T-helper 2 cell treated with Interferon-gamma antibody and Interleukin-4, amounts not matched to agents 100 ng/mL and 5 ng/mL, for 36 hours (primary cell): ENCODE data around the gene ZNF862. TPM values are rescaled to one million over a fixed set of nuclear protein-coding genes. Genes with fewer than 3 reads are reported as not detected.

Experiments used
- intact Hi-C: fragments of 100-400 bp; cut with micrococcal nuclease; formaldehyde crosslinking; loops from one replicate; pipeline ENCODE4 v1.15.1; 2023
- total RNA-seq: library from RNA; stranded (reverse); gene quantifications from 2 replicates; pipeline ENCODE4 v1.2.3, GENCODE V29; 2022

ZNF862 gene
- total RNA-seq, 1 donor from 2014 or later, result 24.3 TPM

- intact Hi-C loops, result no loop called here
Observed at GRCh38 chr7:149809215-149809614, 29.0 kb upstream of the ZNF862 start.

- intact Hi-C loops, result no loop called here
Observed at GRCh38 chr7:149811221-149811620, 27.0 kb upstream of the ZNF862 start.

- intact Hi-C loops, result no loop called here
Observed at GRCh38 chr7:149811831-149812490, 26.2 kb upstream of the ZNF862 start.

GRCh38 chr7:149813254-149814035, 24.7 kb upstream of the ZNF862 start:
- intact Hi-C loops, result no loop called here

DNA sequence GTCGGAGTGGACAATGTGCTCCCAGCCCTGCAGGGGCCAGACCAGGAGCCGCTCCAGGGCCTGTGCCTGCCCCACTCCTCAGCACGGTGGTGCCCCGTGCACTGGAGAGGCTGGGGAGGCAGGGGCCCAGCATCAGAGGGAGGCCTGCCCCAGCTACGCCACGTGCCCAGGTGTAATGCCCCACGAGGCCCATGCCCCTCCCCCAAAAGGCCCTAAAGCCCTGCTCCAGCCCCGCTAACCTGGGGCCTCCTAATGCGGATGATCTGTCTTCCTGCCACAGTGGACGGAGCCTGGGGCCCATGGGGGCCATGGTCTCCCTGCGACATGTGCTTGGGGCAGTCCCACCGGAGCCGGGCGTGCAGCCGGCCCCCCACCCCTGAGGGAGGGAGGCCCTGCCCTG, 23.7 kb upstream of the ZNF862 start:
- intact Hi-C loops, result no loop called here

DNA sequence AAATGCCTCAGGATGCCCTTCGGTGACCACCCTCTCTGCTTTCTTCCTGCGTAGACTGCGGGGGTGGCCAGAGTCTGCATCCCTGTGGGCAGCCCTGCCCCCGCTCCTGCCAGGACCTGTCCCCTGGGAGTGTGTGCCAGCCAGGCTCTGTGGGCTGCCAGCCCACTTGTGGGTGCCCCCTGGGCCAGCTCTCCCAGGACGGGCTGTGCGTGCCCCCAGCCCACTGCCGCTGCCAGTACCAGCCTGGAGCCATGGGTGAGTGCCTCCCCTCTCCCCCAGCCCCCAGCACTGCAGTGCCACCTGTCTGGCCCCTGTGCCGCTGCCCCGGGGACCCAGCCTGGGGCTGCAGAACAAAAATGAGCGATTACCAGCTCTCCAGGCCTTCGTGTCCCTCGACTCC, 23.1 kb upstream of the ZNF862 start:
- intact Hi-C loops, result no loop called here

DNA sequence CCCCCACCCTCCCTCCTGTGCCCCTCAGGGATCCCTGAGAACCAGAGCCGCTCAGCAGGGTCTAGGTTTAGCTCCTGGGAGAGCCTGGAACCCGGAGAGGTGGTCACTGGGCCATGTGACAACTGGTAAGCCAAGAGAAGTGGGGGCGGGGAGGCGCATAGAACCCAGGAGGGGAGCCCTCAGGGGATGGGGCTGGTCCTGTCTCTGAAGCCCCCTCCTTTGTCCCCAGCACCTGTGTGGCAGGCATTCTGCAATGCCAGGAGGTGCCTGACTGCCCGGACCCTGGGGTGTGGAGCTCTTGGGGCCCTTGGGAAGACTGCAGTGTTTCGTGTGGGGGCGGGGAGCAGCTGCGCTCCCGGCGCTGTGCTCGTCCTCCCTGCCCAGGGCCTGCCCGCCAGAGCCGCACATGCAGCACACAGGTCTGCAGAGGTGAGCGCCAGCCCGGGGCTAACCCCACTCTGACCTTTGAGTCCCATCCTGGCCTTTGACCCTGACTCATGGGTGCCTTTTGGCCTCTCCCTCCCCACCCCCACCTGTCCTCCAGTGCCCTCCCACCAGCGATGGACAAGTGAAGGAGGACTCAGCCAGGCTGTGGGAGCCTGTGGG, 22.4 kb upstream of the ZNF862 start:
- intact Hi-C loops, result no loop called here

GRCh38 chr7:149816267-149816751, 21.9 kb upstream of the ZNF862 start:
- intact Hi-C loops, result no loop called here

- intact Hi-C loops, result no loop called here
Observed at GRCh38 chr7:149816794-149817193, 21.4 kb upstream of the ZNF862 start.

- intact Hi-C loops, result no loop called here
Observed at GRCh38 chr7:149817301-149817771, 20.8 kb upstream of the ZNF862 start.

DNA sequence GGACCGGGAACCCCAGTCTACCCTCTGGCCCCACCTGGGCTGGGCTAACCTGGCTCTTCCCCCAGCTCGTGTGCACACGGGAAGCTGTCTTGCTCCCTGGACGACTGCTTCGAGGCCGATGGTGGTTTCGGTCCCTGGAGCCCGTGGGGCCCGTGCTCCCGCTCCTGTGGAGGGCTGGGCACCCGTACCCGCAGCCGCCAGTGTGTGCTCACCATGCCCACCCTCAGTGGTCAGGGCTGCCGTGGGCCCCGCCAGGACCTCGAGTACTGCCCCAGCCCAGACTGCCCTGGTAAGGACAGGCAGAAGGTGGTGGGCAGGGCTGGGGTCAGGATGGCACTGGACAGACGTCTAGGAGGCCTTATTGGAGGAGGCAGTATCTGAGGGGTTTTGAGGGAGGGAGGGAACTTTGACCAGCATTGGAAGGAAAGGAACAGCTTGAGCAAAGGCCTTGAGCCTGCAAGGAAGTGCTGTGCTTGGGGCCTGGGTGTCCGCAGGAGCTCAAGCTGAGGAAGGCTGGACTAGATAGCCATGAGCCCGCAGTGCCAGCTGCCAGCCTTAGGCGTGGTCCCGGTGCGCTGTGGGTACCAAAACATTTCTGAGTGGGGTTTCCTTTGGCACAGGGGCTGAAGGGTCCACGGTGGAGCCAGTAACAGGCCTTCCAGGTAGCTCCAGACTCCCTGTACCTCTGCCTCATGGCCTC, 20.2 kb upstream of the ZNF862 start:
- intact Hi-C loops, result no loop called here

- intact Hi-C loops, result no loop called here
Observed at GRCh38 chr7:149818536-149818840, 19.7 kb upstream of the ZNF862 start.

- intact Hi-C loops, result no loop called here
Observed at GRCh38 chr7:149819141-149819960, 18.8 kb upstream of the ZNF862 start.

DNA sequence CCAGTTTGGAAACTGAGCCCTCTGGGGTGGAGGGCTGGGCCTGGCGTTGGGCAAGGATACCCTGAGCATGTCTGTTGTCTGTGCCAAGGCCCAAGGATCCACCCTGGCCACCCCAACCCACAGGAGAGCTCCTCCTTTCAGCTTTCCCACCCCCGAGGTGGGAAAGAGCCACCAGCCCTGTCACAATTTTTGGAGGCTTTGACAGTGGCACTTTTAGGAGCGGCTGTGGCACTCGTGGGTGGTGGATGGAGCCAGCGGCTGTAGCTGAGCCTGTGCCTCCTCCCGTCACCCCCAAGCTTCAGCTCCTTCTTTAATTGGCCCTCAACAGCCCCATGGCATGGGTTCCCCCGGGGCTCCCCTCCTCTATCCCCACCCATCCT, 18.2 kb upstream of the ZNF862 start:
- intact Hi-C loops, result no loop called here

DNA sequence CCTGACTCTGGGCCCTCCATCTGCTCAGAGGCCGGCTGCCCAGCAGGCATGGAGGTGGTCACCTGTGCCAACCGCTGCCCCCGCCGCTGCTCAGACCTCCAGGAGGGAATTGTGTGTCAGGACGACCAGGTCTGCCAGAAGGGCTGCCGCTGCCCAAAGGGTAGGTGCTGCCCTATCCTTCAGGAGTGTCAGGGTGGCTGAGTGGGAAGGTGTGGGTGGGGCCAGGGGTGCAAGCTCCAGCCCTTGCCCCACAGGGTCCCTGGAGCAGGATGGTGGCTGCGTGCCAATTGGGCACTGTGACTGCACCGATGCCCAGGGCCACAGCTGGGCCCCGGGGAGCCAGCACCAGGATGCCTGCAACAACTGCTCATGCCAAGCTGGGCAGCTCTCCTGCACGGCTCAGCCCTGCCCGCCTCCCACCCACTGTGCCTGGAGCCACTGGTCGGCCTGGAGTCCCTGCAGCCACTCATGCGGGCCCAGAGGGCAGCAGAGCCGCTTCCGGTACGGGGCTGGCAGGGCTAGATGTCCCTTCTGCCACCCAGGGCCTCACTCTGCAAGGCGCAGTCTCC, 17.5 kb upstream of the ZNF862 start:
- intact Hi-C loops, result no loop called here

DNA sequence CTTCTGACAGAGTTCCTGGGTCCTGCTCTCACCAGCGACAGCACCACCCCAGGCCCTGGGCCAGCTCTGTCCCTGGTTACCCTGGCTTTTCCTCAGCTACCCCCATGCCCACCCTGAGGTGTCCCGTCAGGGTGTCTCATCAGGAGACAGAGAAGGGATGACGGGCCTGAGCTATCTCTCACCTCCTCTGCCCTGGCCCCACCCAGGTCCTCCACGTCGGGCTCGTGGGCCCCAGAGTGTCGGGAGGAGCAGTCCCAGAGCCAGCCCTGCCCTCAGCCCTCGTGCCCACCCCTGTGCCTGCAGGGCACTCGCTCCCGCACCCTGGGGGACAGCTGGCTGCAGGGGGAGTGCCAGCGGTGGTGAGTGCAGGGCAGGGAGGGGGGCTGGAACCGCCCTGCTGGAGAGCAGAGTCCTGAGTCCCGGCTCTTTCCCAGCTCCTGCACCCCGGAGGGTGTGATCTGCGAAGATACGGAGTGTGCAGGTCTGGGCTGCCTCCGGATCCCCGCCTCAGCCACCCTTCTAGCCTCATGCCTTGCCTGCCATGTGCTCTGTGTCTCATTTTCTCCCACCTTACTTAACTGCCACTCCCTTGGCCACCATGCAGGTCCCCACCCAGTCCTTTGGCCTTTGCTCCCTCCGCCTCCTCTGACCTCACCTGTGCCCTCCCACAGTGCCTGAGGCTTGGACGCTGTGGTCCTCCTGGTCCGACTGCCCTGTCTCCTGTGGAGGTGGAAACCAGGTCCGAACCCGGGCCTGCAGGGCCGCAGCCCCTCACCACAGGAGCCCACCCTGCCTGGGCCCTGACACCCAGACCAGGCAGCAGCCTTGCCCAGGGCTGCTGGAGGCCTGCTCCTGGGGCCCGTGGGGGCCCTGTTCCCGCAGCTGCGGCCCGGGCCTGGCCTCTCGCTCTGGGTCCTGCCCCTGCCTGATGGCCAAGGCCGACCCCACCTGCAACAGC, 16.7 kb upstream of the ZNF862 start:
- intact Hi-C loops, result no loop called here

GRCh38 chr7:149822353-149822943, 15.7 kb upstream of the ZNF862 start:
- intact Hi-C loops, result no loop called here

DNA sequence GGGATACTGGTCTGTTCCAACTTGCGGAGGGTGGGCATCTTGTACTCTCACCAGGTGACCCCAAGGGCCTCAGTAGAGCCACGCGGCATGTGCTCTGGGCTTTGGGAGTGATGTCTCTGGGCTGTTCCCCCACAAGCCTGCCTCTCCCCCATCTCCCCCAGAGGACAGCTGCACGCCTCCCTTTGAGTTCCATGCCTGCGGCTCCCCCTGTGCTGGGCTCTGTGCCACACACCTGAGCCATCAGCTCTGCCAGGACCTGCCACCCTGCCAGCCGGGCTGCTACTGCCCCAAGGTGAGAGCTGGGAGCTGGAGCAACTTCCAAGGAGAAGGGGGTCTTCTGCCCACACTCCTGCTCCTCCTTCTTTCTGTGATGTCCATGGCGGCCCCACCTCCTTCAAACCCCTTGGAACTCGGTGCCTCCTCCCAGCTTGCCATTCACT, 15.0 kb upstream of the ZNF862 start:
- intact Hi-C loops, result no loop called here

GRCh38 chr7:149823631-149824199, 14.5 kb upstream of the ZNF862 start:
- intact Hi-C loops, result no loop called here
